Limb (tissue), 2 donors: ENCODE data around the gene FAM111A.

ENCODE experiments used
- DNase-seq, 2 donors: peaks; one replicate each; pipeline ENCODE4 v3.0.0-alpha.2; 2016; ENCODE audit errors: extremely low spot score in 2 of 2

The FAM111A gene

GRCh38 chr11:59199546-59200422 is 57.1 kb downstream of the FAM111A start:
- no peak for DNase-seq

GRCh38 chr11:59200423-59200746 is 57.7 kb downstream of the FAM111A start:
- DNase-seq, result no peak

- no peak for DNase-seq
Observed at GRCh38 chr11:59201353-59201752, 58.7 kb downstream of the FAM111A start.
